Fibroblast of skin of abdomen (primary cell): Measurements from ENCODE around the gene FLRT1. TPM values are rescaled to one million over a fixed set of nuclear protein-coding genes. Genes with fewer than 3 reads are reported as not detected.
A peak's percentile ranks its signal among the peaks of the same experiment; 100 is the strongest.

Experiments
- DNase-seq: peaks from one replicate; pipeline ENCODE4 v3.0.0-alpha.2; 2013
- polyA plus RNA-seq, 2 experiments: library from polyadenylated mRNA; unstranded; fragments of 120-200 nt; gene quantifications; one replicate each; pipeline ENCODE4 v1.2.1, GENCODE V29; 2013; ENCODE audit not compliant: insufficient read length in 2 of 2

FLRT1 gene
- 5.0 TPM for polyA plus RNA-seq (2013, experiment 1 of 2; ENCODE audit: insufficient read length)
- polyA plus RNA-seq (2013, experiment 2 of 2; ENCODE audit: insufficient read length), result 5.3 TPM

DNA sequence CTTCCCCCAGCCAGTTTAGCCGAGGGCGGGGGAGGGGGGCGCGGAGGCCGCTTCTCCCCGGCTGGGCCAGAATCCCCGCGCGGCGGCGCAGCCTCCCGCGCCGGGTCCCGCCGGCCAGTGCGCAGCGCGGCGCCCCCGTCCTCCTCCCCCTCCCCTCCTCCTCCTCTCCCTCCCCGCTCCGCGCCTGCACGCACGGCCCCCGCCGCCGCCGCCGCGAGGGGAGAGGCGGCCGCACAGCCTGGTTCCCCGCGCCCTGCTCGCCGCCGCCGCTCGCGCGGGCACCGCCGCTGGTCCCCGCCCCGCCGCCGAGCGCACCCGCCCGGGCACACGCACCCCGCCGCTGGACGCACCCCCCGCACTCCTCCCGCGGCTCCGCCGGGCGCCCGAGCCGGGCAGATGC, at the start of gene FLRT1:
Gene FLRT1, plus strand, starts transcription at position 356 of the 400 bp plus-strand sequence. CDS start 80,337 bp downstream, outside the sequence.
- DNase-seq, result no peak

DNA sequence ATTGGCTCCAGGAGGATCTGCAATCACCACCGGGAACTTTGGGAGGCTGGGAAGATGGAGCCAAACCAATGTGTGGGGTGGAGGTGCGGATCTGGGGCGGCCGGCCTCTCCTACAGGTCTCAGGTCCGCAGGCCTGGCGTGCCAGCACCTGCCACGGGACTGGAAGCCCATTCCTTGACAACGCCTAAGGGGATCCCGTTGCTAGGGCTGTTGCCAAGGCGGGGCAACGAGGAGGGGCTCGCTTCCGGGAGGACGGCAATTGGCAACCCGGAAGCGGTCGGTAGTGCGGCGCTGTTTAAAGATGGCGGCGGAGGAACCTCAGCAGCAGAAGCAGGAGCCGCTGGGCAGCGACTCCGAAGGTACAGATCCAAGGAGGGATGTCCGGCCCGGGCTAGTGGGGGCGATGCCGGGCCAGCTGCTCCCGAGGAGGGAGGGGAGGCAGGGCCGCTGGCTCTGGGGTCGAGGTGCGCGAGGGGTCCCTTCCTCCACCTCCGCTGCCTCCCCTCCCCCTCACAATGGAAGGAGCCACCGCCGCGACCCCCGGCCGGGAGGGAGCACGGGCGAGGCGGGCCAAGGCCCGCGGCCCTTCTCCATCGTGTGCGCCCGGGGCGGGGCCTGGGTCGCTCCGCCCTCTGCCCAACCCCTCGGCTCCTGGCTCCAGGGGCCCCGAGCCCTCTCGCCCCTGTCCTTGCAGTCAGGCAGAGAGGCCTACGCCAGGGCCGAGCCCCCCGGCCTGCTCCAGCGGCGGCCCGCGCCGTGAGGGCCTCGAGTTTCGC, 49.4 kb upstream of the FLRT1 start, which contains the start of gene OTUB1:
Gene OTUB1, plus strand, starts transcription at position 283 of the 776 bp plus-strand sequence. Its CDS starts 19 bp downstream, at position 302.
- DNase-seq, result peak; percentile 86

DNA sequence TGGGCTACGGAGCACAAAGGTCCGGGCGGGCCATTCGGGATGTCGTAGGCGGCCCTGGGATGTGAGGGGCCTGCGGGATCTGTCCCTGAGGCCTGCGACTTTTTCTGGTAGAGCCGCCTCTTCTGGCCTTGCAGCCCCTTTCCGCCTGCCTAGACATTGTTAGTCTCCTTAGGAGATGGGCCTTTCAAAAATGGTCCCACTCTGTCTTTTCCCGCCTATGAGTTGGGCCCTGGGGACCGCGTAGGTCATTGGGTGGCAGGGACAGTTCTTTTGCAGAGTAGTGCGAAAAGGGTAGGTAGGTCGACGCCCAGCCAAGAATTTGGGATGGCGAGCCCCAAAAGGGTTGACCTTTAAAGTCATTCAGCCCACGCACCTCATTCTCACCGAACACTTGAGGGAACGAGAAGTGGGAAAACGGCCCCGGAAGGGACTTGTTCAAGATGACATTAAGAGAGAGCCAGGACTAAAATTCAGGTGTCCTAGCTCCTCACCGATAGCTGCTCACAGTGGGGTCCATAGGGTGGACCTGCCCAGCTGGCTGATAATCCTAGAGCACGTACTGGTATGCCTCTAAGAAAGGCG, 48.7 kb upstream of the FLRT1 start:
- DNase-seq, result no peak

DNA sequence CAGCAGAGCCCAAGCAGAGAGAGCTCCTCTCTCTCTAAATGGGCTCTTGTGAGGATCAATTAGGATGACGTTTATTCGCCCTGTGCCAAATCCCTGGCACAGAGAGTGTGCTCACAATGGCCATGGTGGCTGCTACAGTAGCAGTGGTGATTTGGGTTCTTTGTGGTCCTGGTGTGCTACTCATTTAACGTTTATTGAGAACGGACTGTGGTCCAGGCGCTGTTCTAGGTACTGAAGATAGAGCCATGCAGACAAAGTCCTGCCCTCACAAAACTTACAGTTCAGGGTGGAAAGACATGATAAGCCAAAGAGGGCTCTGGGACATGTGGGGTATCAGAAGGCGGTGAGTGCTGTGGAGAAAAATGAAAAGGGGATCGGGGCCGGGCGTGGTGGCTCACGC, 44.2 kb upstream of the FLRT1 start:
- no peak for DNase-seq

- DNase-seq, result no peak
Measured at GRCh38 chr11:63993100-63993499, 42.6 kb upstream of the FLRT1 start.

- DNase-seq, result no peak
Measured at GRCh38 chr11:63993993-63994392, 41.7 kb upstream of the FLRT1 start.

DNA sequence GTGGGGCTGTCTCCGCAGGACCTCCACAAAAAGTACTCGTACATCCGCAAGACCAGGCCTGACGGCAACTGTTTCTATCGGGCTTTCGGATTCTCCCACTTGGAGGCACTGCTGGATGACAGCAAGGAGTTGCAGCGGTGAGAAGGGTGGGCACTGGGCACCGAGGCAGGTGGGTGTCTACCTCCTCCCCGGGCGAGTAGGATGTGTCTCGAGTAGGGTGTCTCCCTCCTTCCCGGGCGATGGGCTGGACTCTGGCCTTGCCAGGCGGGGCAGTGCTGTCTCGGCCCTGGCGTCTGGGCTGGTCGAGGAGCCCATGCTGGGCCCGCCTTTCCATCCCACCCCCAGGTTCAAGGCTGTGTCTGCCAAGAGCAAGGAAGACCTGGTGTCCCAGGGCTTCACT, 39.2 kb upstream of the FLRT1 start:
- no peak for DNase-seq

DNA sequence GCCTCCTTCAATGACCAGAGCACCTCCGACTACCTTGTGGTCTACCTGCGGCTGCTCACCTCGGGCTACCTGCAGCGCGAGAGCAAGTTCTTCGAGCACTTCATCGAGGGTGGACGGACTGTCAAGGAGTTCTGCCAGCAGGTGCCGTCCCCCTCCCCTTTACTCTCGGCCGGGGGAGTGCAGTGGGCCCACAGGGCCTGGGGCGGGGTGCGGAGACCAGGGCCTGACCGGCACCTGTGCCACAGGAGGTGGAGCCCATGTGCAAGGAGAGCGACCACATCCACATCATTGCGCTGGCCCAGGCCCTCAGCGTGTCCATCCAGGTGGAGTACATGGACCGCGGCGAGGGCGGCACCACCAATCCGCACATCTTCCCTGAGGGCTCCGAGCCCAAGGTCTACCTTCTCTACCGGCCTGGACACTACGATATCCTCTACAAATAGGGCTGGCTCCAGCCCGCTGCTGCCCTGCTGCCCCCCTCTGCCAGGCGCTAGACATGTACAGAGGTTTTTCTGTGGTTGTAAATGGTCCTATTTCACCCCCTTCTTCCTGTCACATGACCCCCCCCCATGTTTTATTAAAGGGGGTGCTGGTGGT, 38.5 kb upstream of the FLRT1 start:
- no peak for DNase-seq

DNA sequence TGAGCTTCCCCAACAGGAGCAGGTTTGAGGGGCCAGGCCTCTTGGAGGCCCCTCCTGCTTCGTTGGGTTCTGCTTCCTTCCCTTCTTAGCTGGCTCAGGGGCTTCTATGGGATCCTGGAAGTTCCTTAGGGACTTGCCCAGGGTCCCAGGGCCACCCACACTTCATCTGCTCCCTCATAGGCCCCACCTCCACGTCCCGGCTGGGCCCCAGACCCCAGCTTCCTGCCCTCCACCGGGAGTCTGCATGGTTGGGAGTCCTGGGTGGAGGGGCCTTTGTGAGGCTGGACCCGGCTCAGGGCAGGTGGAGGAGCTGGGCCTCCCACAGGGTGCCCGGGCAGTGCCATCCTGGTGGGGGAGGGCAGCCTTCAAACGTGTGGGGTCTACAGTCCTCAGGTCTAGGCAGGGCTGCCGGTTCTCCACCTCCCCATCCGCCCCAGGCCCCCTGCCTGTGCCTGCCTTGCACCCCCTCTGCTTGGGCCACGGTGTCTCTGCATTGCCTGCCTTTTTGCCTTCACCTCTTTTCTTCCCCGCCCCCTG, 37.9 kb upstream of the FLRT1 start:
- no peak for DNase-seq

GRCh38 chr11:63998558-63999348, 37.0 kb upstream of the FLRT1 start:
- DNase-seq, result no peak

DNA sequence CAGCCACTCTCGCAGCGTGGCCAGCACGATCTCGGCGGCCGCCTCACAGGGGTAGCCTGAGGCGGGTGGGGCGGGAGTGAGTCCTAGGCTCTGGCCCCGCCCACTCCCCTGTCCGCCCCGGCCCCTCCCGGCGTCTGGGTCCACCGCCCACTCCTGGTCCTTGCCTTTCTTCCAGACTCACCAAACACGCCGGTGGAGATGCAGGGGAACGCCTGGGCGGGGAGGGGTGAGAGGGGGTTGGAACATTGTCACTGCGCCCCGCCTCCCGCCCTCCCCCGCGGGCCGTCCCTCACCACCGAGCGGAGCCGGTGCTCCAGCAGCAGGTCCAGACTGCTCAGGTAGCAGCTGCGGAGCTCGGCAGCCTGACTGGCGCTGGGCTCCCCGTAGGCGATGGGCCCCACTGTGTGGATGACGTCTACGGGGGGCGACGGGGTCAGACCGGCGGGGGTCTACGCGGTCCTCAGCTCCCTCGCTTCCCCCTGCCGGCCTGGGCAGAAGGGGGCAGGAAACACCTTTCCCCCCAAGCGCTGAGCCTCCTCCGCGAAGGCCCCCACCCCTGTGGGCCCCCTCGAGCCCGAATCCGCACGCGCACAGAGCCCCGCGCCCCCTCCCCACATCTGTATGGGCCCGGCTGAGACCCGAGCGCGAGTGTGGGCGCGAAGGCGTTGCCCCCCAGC, 36.2 kb upstream of the FLRT1 start:
- peak; percentile 46 for DNase-seq

GRCh38 chr11:64000026-64000739, 35.5 kb upstream of the FLRT1 start:
- DNase-seq, result peak; percentile 69

DNA sequence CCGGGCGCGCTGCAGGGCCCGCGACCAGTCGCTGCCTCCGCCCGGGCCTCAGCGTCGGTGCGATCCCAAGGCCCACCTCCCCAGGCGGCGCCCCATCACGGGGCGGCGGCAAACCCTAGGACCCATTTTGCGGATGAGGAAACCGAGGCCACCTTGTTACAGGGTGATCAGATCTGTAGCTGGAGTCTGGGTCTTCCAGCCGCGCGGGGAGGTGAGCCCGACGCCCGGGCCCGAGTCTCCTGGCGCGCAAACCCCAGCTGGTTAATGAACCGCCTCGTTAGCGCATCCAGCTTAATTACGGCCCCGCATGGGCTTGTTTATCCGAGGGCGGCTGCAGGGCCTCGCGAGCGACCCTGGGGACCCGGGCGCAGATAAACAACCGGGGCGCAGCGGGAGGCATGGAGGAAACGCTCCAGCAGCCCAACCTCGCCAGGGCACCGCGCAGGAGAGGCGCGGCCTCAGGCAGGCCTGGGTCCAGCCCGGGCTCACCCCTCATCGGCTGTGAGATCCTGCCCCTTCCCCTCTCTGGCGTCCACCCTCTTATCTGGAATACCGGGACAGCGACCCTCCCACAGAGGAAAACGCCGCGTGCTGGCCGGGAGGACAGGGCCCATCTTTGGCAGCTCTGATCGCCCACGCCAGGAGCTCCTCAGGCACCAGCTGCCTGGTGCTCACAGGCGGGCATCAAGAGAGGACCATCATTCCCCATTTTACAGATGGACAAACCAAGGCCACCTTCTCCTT, 34.8 kb upstream of the FLRT1 start:
- DNase-seq, result no peak

DNA sequence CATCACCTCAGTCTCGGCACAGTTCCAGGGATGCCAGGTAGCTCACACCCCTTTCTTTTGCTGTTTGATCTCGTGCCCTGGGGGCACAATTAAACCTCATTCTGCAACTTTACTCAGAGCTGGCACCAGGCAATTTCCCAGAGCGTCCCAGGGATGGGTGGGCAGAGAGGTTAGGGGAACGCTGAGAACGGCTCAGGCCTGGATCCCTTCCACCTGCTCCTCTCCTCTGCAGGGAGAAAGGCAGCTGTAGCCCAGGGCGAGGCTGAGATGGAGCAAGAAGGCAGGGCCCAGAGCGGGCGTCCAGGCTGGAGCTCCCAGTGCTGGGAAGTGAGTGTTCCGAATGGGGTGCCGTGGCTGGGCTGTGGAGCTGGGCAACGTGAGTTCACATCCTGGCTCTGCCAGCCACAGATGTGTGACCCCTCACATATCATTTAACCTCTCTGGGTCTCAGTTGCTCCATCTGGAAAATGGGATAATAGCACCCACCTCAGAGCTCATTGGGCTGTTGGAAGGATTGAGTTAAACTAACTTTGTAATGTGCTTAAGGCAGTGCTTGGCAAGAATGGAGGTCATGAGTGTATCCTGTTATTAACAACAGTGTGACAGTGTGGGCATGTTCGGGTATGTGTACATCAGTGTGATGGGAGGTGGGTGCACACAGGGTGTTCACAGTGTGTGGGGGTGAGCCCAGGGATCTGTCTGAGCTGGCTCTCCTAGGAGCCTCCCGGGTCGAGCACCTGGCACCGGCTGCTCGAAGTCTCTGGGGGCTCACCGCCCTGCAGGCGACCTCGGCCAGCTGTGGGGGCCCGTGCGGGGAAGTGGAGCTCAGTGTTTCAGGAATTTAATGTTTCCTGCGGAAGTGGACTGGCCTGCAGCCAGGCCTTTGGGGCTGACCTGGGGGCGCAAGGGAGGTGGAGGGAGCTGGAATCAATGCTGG, 34.0 kb upstream of the FLRT1 start:
- peak; percentile 36 for DNase-seq

GRCh38 chr11:64003807-64004589, 31.7 kb upstream of the FLRT1 start:
- DNase-seq, result no peak

- no peak for DNase-seq
Measured at GRCh38 chr11:64004590-64004984, 31.1 kb upstream of the FLRT1 start.

DNA sequence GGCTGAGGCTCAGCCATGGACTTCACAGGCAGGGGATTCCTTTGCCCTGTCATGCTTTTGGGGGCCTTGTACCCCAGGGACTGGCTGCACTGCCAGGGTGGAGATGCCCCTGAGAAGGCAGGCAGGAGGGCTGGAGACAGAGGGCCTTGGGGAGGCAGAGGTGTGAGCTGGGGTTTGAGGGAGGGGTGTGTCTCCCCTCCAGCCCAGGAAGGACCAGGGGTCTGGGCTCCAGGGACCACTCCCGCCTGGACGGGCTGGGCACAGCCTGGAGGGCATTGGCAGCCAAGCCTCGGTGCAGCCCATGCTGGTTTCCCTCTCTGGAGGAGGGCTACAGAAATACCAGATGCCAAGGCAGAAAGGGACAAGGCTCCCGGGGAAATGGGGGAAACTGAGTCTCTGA, 30.0 kb upstream of the FLRT1 start:
- no peak for DNase-seq

DNA sequence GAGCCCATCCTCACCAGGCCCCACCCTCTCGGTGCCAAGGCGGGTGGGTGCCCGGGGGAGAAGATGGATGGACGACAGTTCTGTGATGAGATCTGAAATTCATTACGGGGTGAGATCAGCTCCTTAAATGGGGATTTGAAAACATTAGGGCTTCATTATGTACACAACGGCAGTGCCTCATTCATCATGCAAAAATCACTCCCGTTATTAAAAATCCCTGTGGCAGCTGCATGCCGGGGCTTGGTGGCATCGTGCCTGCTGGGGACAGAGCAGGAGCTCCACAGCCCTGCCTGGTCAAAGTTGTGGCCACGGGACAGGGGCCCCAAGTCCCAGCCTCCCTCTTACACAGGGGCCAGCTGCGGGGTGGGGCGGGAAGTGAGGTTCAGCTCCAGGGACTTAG, 29.3 kb upstream of the FLRT1 start:
- DNase-seq, result no peak
